GM18499 (cell line): Measurements from ENCODE around the gene TENM4.
"Not testable (repeated sequence)": the region's sequence is repeated elsewhere in the genome, so short reads cannot be mapped to it uniquely, and the experiment has no call there.

Experiments used
- ATAC-seq: cut with Tn5 transposase; IDR thresholded peaks from one replicate; pipeline ENCODE4 v1.9.1; 2021; ENCODE audit warnings: moderate number of reproducible peaks; ENCODE audit not compliant: insufficient read depth, unreplicated experiment

Gene TENM4

GRCh38 chr11:79229047-79229446 is 211.8 kb downstream of the TENM4 start:
- no peak for ATAC-seq

GRCh38 chr11:79227767-79228755 is 212.8 kb downstream of the TENM4 start:
- ATAC-seq = no peak

- no peak for ATAC-seq
Measured at GRCh38 chr11:79227308-79227707, 213.5 kb downstream of the TENM4 start.

GRCh38 chr11:79226126-79226525 is 214.7 kb downstream of the TENM4 start:
- ATAC-seq = no peak

GRCh38 chr11:79222163-79222562 is 218.7 kb downstream of the TENM4 start:
- ATAC-seq = not testable (repeated sequence)

- ATAC-seq = no peak
Measured at GRCh38 chr11:79221444-79222130, 219.2 kb downstream of the TENM4 start.

- no peak for ATAC-seq
Measured at GRCh38 chr11:79220171-79220570, 220.7 kb downstream of the TENM4 start.

- no peak for ATAC-seq
Measured at GRCh38 chr11:79219186-79220045, 221.4 kb downstream of the TENM4 start.

GRCh38 chr11:79212741-79213190 is 228.1 kb downstream of the TENM4 start:
- no peak for ATAC-seq

GRCh38 chr11:79209540-79210266 is 231.1 kb downstream of the TENM4 start:
- ATAC-seq = no peak

- ATAC-seq = no peak
Measured at GRCh38 chr11:79208126-79208525, 232.7 kb downstream of the TENM4 start.

- ATAC-seq = no peak
Measured at GRCh38 chr11:79206951-79207350, 233.9 kb downstream of the TENM4 start.

- ATAC-seq = no peak
Measured at GRCh38 chr11:79205786-79206185, 235.0 kb downstream of the TENM4 start.

GRCh38 chr11:79201677-79202347 is 239.0 kb downstream of the TENM4 start:
- ATAC-seq = peak; percentile 61

GRCh38 chr11:79200398-79201070 is 240.3 kb downstream of the TENM4 start:
- no peak for ATAC-seq

- no peak for ATAC-seq
Measured at GRCh38 chr11:79199729-79200354, 241.0 kb downstream of the TENM4 start.

- ATAC-seq = no peak
Measured at GRCh38 chr11:79198898-79199250, 242.0 kb downstream of the TENM4 start.

- no peak for ATAC-seq
Measured at GRCh38 chr11:79198203-79198897, 242.5 kb downstream of the TENM4 start.
